Heart left ventricle (tissue), 16 donors: ENCODE results near the gene EPN2. TPM values are rescaled to one million over a fixed set of nuclear protein-coding genes. Genes with fewer than 3 reads are reported as not detected.
A peak's percentile ranks its signal among the peaks of the same experiment; 100 is the strongest.

Source experiments
- ATAC-seq, 4 donors: fragments of 200-7000 bp; cut with Tn5 transposase; one replicate each; pipeline ENCODE4 v1.9.1; 2020 to 2022; ENCODE audit warnings: moderate library complexity in 4 of 4, mild to moderate bottlenecking in 3 of 4, moderate number of reproducible peaks in 1 of 4
- DNase-seq, 5 donors: peaks; one replicate each; pipeline ENCODE4 v3.0.0-alpha.2; 2020
- H3K27ac ChIP-seq, 12 donors: fragments of 200-600 bp; sonication (generic) in 4 of 12; one replicate each; pipeline versions ENCODE4 v1.5.0 to v1.8.0; 2016 to 2022; ENCODE audit warnings: mild to moderate bottlenecking in 2 of 12
- H3K27me3 ChIP-seq, 9 donors: fragments of 200-600 bp; sonication (generic) in 2 of 9; one replicate each; pipeline versions ENCODE4 v1.5.1 to v1.8.0; 2016 to 2022; ENCODE audit warnings: mild to moderate bottlenecking in 3 of 9
- H3K36me3 ChIP-seq, 9 donors: fragments of 200-600 bp; sonication (generic) in 2 of 9; one replicate each; pipeline versions ENCODE4 v1.5.0 to v1.8.0; 2018 to 2022; ENCODE audit warnings: mild to moderate bottlenecking in 2 of 9
- H3K4me1 ChIP-seq, 12 donors: fragments of 200-600 bp; sonication (generic) in 4 of 12; one replicate each; pipeline versions ENCODE4 v1.5.0 to v1.8.0; 2016 to 2022; ENCODE audit warnings: mild to moderate bottlenecking in 3 of 12
- H3K4me3 ChIP-seq, 12 donors: fragments of 200-600 bp; sonication (generic) in 4 of 12; one replicate each; pipeline versions ENCODE4 v1.5.0 to v1.8.0; 2017 to 2022; ENCODE audit warnings: mild to moderate bottlenecking in 9 of 12, moderate library complexity in 4 of 12
- H3K9me3 ChIP-seq, 12 donors: fragments of 200-600 bp; sonication (generic) in 4 of 12; one replicate each; pipeline versions ENCODE4 v1.5.0 to v1.8.0; 2016 to 2022; ENCODE audit warnings: mild to moderate bottlenecking in 1 of 12
- POLR2A ChIP-seq, 2 donors: fragments of 450-650 bp; IDR thresholded peaks; one replicate each; pipeline ENCODE4 v1.6.1; 2017; ENCODE audit warnings: antibody characterized with exemption in 2 of 2, mild to moderate bottlenecking in 2 of 2, moderate library complexity in 2 of 2
- WGBS, 4 donors: extraction: QIAGEN DNeasy Blood & Tissue Kit in 2 of 4; methylation state at CpG; one replicate each; pipeline versions ENCODE4 v1.1.5 to v1.1.7; 2013 to 2018; 5-methylcytosine and 5-hydroxymethylcytosine counted together
- intact Hi-C, 10 donors: fragments of 100-400 bp; cut with DNase I; formaldehyde crosslinking; loops; one replicate each; pipeline versions ENCODE4 v1.11.1 to v1.14.2; 2022
- polyA plus RNA-seq, 2 donors: library from polyadenylated mRNA; stranded (reverse); fragments of 200-250 nt; gene quantifications; one replicate each; pipeline ENCODE4 v1.2.3, GENCODE V29; 2013
- total RNA-seq, 9 donors: library from RNA; depleted of rRNA in 2 of 9; stranded (reverse); fragments of >200 nt in 2 of 9; fragmentation: NEBNext Ultra II Directional in 3 of 9; extraction: Animal tissue kit (Norgen Biotek cat#: 25700) in 3 of 9; gene quantifications; one replicate each; pipeline versions ENCODE4 v1.1.0 to v1.2.4, GENCODE V29; 2016 to 2023
- TF ChIP-seq, protein P1 (sequence below), 12 donors: fragments of 200-600 bp; sonication (generic) in 4 of 12; IDR thresholded peaks; one replicate each; pipeline versions ENCODE4 v1.5.0 to v1.8.0; 2018 to 2022; ENCODE audit warnings: antibody characterized with exemption in 12 of 12, mild to moderate bottlenecking in 5 of 12
- donor health status: ischemic (EF 13 %, LVEDD 7.1; RV severe dilation, severe dysfunction).
- donor health status: healthy with polysubstance abuse.
- donor health status: DM: no; HTN: yes; CAD: no.
- donor health status: DM: no; HTN: no; CAD: no.
- donor health status: ischemic (EF 25% LVEDD 6.9; RV normal size, moderate dysfunction).
- donor health status: ischemic (EF 25% LVEDD 5.7; RV mildly dilated, moderate dysfunction).
- donor health status: healthy.
- donor health status: DM: yes; HTN: yes; CAD: no.
- donor health status: ischemic (EF 35%, LVEDD 5.7; RV mildly dilated, moderate dysfunction).
- donor health status: nonischemic (EF 11% LVEDD 7.7; RV severe dilation, severe dysfunction).
- donor health status: DM: yes; HTN: yes; CAD: no.
- donor health status: PGD.
- donor health status: ischemic (EF 29% LVEDD 5.4; RV normal size, mild dysfunction).
- donor health status: nonischemic (EF 23%, LVEDD 6.1; RV moderate dilation, normal function).

EPN2 gene
- total and polyA plus RNA-seq, 11 donors: 26.4 to 114 (median 72.0) TPM

DNA sequence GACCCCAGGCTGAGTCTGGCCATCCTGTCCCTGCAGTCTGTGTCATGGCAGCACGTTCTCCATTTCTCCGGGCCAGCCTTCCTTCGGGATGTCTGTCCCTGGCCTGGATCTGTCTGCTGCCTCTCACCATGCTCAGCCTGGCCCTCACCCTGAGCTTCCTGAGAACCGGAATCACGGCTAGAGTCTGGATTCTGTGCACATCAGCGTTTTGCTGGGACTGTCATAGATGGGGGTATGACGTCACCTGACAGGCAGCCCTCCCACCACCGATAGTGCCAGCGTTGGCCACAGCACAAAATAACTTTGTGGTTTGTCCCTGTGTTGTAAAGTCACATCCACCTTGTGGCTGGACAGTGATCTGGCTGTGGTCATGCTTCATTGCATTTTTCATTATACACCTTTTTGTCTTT lies 66.2 kb downstream of the EPN2 start:
- Histone ChIP-seq H3K36me3 (peaks cover 0 to 4% (median 0%) of the 10 kb centered on the region in 9 donors), H3K9me3 (no peaks in the 10 kb centered on the region), H3K27me3 (peaks cover 0 to 50% (median 0%) of the 10 kb centered on the region in 9 donors), H3K4me1 (peaks cover 9 to 83% (median 69%) of the 10 kb centered on the region in 12 donors), H3K27ac (peak overlapping the region in 11 of 12 donors; percentile 43 to 78 (median 70)), H3K4me3 (no peak overlapping the region)
- 37 to 49% (median 38%) methylated on average over 9 of the region's 9 CpGs for WGBS, 4 donors
- ATAC-seq (peak; percentile 7 to 50 (median 36)), DNase-seq (peak in 1 of 5 donors; percentile 47)
- intact Hi-C loops: no loop called here
- no peak for TF ChIP-seq POLR2A (IDR thresholded peaks at IDR 0.05)
- TF ChIP-seq, protein P1, sequence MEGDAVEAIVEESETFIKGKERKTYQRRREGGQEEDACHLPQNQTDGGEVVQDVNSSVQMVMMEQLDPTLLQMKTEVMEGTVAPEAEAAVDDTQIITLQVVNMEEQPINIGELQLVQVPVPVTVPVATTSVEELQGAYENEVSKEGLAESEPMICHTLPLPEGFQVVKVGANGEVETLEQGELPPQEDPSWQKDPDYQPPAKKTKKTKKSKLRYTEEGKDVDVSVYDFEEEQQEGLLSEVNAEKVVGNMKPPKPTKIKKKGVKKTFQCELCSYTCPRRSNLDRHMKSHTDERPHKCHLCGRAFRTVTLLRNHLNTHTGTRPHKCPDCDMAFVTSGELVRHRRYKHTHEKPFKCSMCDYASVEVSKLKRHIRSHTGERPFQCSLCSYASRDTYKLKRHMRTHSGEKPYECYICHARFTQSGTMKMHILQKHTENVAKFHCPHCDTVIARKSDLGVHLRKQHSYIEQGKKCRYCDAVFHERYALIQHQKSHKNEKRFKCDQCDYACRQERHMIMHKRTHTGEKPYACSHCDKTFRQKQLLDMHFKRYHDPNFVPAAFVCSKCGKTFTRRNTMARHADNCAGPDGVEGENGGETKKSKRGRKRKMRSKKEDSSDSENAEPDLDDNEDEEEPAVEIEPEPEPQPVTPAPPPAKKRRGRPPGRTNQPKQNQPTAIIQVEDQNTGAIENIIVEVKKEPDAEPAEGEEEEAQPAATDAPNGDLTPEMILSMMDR (IDR thresholded peaks at IDR 0.05): peak in 1 of 12 donors; percentile 11

DNA sequence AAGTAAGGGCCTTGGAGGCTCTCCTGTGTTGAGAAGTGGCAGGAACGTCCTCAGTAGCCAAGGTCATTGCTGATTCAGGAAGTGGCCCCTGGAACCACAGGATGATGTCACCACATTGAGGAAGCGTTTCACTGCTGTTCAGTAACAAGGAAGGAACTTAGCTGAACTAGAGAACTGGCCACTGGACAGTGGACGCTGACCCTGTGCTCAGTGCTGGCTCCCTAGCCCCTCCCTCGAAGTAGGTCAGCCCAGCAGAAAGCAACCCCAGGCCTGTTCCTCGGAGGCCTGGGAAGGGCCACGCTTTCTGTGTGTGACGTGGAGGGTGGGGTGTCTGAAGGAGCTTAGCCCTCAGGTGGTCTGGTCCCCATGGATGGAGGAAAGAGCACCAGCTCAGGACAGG lies 67.0 kb downstream of the EPN2 start:
- intact Hi-C loops: no loop called here
- WGBS, 4 donors: 38 to 63% (median 42%) methylated on average over 7 of the region's 7 CpGs
- Histone ChIP-seq H3K36me3 (peaks cover 0 to 4% (median 0%) of the 10 kb centered on the region in 9 donors), H3K27me3 (peaks cover 0 to 49% (median 0%) of the 10 kb centered on the region in 9 donors), H3K4me3 (no peak overlapping the region), H3K4me1 (peaks cover 9 to 75% (median 61%) of the 10 kb centered on the region in 12 donors), H3K27ac (peak overlapping the region in 11 of 12 donors; percentile 0 to 78 (median 70)), H3K9me3 (no peaks in the 10 kb centered on the region)
- ATAC-seq: peak; percentile 55 to 85 (median 67)
- TF ChIP-seq POLR2A (IDR thresholded peaks at IDR 0.05): no peak
- TF ChIP-seq, protein P1 (IDR thresholded peaks at IDR 0.05): no peak
- DNase-seq: peak in 4 of 5 donors; percentile 66 to 71 (median 68)

- TF ChIP-seq, protein P1 (IDR thresholded peaks at IDR 0.05): no peak
- no peak for TF ChIP-seq POLR2A (IDR thresholded peaks at IDR 0.05)
- H3K27ac ChIP-seq: peak overlapping the region in 10 of 12 donors; percentile 0 to 78 (median 71)
- H3K36me3 ChIP-seq: peaks cover 0 to 6% (median under 1%) of the 10 kb centered on the region in 9 donors
- intact Hi-C loops: no loop called here
- peaks cover 0 to 49% (median 0%) of the 10 kb centered on the region in 9 donors for H3K27me3 ChIP-seq
- 82 to 90% (median 84%) methylated on average over 5 of the region's 5 CpGs for WGBS, 4 donors
- DNase-seq: no peak
- H3K4me1 ChIP-seq: peaks cover 9 to 70% (median 56%) of the 10 kb centered on the region in 12 donors
- no peak for ATAC-seq
- H3K9me3 ChIP-seq: no peaks in the 10 kb centered on the region
- no peak overlapping the region for H3K4me3 ChIP-seq
These were observed 67.6 kb downstream of the EPN2 start for GRCh38 chr17:19304751-19305150.

DNA sequence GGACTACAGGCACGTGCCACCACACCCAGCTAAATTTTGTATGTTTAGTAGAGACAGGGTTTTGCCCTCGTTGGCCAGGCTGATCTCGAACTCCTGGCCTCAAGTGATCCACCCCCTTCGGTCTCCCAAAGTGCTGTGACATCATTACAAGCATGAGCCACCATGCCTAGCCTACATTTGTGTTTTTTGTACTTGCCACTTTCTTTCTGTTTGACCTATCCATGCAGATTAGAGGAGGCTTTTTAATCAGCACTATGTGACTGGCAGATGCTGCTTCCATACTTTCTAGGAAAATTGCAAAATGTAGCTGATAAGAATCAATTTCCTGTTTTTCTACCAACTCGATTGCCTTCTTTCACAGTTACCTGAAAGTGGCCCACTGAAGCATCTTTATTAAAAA lies 68.1 kb downstream of the EPN2 start:
- H3K27ac ChIP-seq: peak overlapping the region in 5 of 12 donors; percentile 23 to 75 (median 70)
- H3K4me1 ChIP-seq: peaks cover 9 to 71% (median 55%) of the 10 kb centered on the region in 12 donors
- TF ChIP-seq, protein P1 (IDR thresholded peaks at IDR 0.05): no peak
- TF ChIP-seq POLR2A (IDR thresholded peaks at IDR 0.05): no peak
- H3K36me3 ChIP-seq: peaks cover 0 to 10% (median 5%) of the 10 kb centered on the region in 9 donors
- H3K27me3 ChIP-seq: peaks cover 0 to 49% (median 0%) of the 10 kb centered on the region in 9 donors
- DNase-seq (no peak), ATAC-seq (no peak)
- intact Hi-C loops: no loop called here
- no peaks in the 10 kb centered on the region for H3K9me3 ChIP-seq
- WGBS, 4 donors: 79 to 84% (median 80%) methylated on average over 5 of the region's 5 CpGs
- no peak overlapping the region for H3K4me3 ChIP-seq
